Ammon's horn (tissue), 1 donor: ENCODE results near the gene EHD3.

Experiments used
- DNase-seq: peaks from one replicate; pipeline ENCODE4 v3.0.0-alpha.2; 2016; ENCODE audit warnings: low spot score

EHD3 gene

GRCh38 chr2:31233741-31234682, at the start of gene EHD3:
Gene EHD3, plus strand, starts transcription at chr2:31234152. Its CDS starts 470 bp downstream, at chr2:31234622.
- peak; percentile 95 for DNase-seq

GRCh38 chr2:31187166-31187565, 46.8 kb upstream of the EHD3 start:
- no peak for DNase-seq

- DNase-seq: no peak
These were observed 45.8 kb upstream of the EHD3 start for GRCh38 chr2:31188131-31188530.

GRCh38 chr2:31189141-31189540, 44.8 kb upstream of the EHD3 start:
- DNase-seq: no peak

- no peak for DNase-seq
These were observed 43.8 kb upstream of the EHD3 start for GRCh38 chr2:31190188-31190587.

- no peak for DNase-seq
These were observed 42.0 kb upstream of the EHD3 start for GRCh38 chr2:31191931-31192330.

- no peak for DNase-seq
These were observed 41.6 kb upstream of the EHD3 start for GRCh38 chr2:31192396-31192795.

- DNase-seq: no peak
These were observed 41.0 kb upstream of the EHD3 start for GRCh38 chr2:31192851-31193392.

GRCh38 chr2:31193806-31194205, 40.1 kb upstream of the EHD3 start:
- DNase-seq: no peak

- DNase-seq: no peak
These were observed 37.3 kb upstream of the EHD3 start for GRCh38 chr2:31196622-31197021.

- DNase-seq: no peak
These were observed 36.8 kb upstream of the EHD3 start for GRCh38 chr2:31197166-31197565.

- no peak for DNase-seq
These were observed 36.3 kb upstream of the EHD3 start for GRCh38 chr2:31197669-31198068.

- DNase-seq: no peak
These were observed 34.7 kb upstream of the EHD3 start for GRCh38 chr2:31199206-31199605.

GRCh38 chr2:31200972-31201371, 33.0 kb upstream of the EHD3 start:
- DNase-seq: no peak

- DNase-seq: no peak
These were observed 31.9 kb upstream of the EHD3 start for GRCh38 chr2:31202041-31202440.

- DNase-seq: no peak
These were observed 31.1 kb upstream of the EHD3 start for GRCh38 chr2:31202833-31203232.

- no peak for DNase-seq
These were observed 30.0 kb upstream of the EHD3 start for GRCh38 chr2:31203916-31204315.

- DNase-seq: peak; percentile 17
These were observed 29.2 kb upstream of the EHD3 start for GRCh38 chr2:31204783-31205182.

- DNase-seq: no peak
These were observed 28.8 kb upstream of the EHD3 start for GRCh38 chr2:31205186-31205585.

- no peak for DNase-seq
These were observed 28.3 kb upstream of the EHD3 start for GRCh38 chr2:31205613-31206012.

GRCh38 chr2:31207790-31208189, 26.2 kb upstream of the EHD3 start:
- no peak for DNase-seq

- DNase-seq: no peak
These were observed 25.7 kb upstream of the EHD3 start for GRCh38 chr2:31208240-31208639.
